HL-60 (cell line): ENCODE results near the gene WDR6.

Experiments
- DNase-seq, 2 experiments: peaks; one replicate each; pipeline ENCODE4 v3.0.0-alpha.2; 2010 to 2020; ENCODE audit warnings: low read depth in 1 of 2, low spot score in 1 of 2
- H3K27ac ChIP-seq: fragments of 250-450 bp; sonication (Bioruptor Pico); replicated peaks from 2 replicates; pipeline ENCODE4 v1.5.1; 2020; ENCODE audit warnings: mild to moderate bottlenecking, moderate library complexity
- H3K27me3 ChIP-seq: fragments of 250-450 bp; sonication (Bioruptor Pico); 2 replicates; pipeline ENCODE4 v1.5.1; 2021; ENCODE audit warnings: mild to moderate bottlenecking, moderate library complexity; ENCODE audit not compliant: insufficient read depth, poor library complexity, severe bottlenecking
- H3K4me3 ChIP-seq: replicated peaks from 2 replicates; pipeline ENCODE4 v1.5.1; 2011; ENCODE audit warnings: mild to moderate bottlenecking, control low read depth, low read length; ENCODE audit not compliant: insufficient read depth
- GABPA ChIP-seq: IDR thresholded peaks from 2 replicates; pipeline ENCODE4 v1.6.1; 2012; ENCODE audit warnings: low read depth
- POLR2AphosphoS5 ChIP-seq: IDR thresholded peaks from 2 replicates; pipeline ENCODE4 v1.6.1; 2012; ENCODE audit warnings: low read depth
- SPI1 ChIP-seq: IDR thresholded peaks from 2 replicates; pipeline ENCODE4 v1.6.1; 2012; ENCODE audit warnings: low read depth, mild to moderate bottlenecking, borderline replicate concordance
- TF ChIP-seq, protein P1 (sequence below): IDR thresholded peaks from 2 replicates; pipeline ENCODE4 v1.6.1; 2012; ENCODE audit warnings: low read depth; ENCODE audit not compliant: insufficient replicate concordance
- TF ChIP-seq, protein P2 (sequence below): IDR thresholded peaks from one replicate; pipeline ENCODE4 v1.5.1; 2011; ENCODE audit warnings: low read length, control low read depth, inconsistent platforms; ENCODE audit not compliant: insufficient read depth

The WDR6 gene

DNA sequence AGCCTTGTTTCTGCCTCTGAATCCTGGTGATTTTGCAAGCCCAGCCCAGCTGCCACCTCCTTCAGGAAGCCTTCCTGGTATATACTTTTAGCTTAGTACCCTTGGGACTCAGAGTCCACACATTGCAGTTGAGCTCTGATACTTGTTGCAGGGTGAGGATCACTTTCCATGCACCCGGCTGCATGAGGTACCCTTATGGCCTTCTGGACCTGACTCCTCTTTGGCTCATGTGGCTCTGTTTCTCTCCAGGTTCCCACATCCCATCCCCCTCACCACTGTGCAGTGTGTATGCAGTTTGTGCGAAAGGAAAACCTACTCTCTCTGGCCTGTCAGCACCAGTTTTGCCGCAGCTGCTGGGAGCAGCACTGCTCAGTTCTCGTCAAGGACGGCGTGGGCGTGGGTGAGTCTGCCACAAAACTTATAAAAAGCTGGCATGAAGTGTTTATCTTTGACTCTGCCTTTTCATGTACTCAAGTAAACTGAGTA lies 40.3 kb upstream of the WDR6 start:
- DNase-seq = no peak
- TF ChIP-seq, protein P1, sequence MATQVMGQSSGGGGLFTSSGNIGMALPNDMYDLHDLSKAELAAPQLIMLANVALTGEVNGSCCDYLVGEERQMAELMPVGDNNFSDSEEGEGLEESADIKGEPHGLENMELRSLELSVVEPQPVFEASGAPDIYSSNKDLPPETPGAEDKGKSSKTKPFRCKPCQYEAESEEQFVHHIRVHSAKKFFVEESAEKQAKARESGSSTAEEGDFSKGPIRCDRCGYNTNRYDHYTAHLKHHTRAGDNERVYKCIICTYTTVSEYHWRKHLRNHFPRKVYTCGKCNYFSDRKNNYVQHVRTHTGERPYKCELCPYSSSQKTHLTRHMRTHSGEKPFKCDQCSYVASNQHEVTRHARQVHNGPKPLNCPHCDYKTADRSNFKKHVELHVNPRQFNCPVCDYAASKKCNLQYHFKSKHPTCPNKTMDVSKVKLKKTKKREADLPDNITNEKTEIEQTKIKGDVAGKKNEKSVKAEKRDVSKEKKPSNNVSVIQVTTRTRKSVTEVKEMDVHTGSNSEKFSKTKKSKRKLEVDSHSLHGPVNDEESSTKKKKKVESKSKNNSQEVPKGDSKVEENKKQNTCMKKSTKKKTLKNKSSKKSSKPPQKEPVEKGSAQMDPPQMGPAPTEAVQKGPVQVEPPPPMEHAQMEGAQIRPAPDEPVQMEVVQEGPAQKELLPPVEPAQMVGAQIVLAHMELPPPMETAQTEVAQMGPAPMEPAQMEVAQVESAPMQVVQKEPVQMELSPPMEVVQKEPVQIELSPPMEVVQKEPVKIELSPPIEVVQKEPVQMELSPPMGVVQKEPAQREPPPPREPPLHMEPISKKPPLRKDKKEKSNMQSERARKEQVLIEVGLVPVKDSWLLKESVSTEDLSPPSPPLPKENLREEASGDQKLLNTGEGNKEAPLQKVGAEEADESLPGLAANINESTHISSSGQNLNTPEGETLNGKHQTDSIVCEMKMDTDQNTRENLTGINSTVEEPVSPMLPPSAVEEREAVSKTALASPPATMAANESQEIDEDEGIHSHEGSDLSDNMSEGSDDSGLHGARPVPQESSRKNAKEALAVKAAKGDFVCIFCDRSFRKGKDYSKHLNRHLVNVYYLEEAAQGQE = no peak
- TF ChIP-seq GABPA (no peak), POLR2AphosphoS5 (no peak), SPI1 (no peak)
- TF ChIP-seq, protein P2, sequence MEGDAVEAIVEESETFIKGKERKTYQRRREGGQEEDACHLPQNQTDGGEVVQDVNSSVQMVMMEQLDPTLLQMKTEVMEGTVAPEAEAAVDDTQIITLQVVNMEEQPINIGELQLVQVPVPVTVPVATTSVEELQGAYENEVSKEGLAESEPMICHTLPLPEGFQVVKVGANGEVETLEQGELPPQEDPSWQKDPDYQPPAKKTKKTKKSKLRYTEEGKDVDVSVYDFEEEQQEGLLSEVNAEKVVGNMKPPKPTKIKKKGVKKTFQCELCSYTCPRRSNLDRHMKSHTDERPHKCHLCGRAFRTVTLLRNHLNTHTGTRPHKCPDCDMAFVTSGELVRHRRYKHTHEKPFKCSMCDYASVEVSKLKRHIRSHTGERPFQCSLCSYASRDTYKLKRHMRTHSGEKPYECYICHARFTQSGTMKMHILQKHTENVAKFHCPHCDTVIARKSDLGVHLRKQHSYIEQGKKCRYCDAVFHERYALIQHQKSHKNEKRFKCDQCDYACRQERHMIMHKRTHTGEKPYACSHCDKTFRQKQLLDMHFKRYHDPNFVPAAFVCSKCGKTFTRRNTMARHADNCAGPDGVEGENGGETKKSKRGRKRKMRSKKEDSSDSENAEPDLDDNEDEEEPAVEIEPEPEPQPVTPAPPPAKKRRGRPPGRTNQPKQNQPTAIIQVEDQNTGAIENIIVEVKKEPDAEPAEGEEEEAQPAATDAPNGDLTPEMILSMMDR = no peak
- Histone ChIP-seq H3K4me3 (no peak overlapping the region), H3K27ac (no peak overlapping the region), H3K27me3 (no peaks in the 10 kb centered on the region)

DNA sequence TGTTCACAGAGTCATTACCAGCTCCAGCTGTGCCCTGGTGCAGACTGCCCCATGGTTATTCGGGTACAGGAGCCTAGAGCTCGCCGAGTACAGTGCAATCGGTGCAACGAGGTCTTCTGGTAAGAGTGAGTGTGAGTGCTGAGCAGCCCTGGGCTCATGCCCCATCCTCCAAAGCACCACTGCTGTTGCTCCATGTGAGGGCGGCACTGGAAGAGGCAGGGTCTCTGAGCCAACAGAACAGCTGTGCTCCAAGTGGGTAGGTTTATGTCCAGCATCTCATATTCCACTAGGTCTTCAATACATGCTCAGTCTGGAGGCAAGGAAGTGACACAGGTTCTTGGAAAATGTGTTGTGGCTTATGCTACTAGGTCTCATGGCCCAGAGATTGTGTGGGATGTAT lies 36.6 kb upstream of the WDR6 start:
- Histone ChIP-seq H3K27me3 (no peaks in the 10 kb centered on the region), H3K27ac (no peak overlapping the region), H3K4me3 (no peak overlapping the region)
- no peak for DNase-seq
- no peak for TF ChIP-seq GABPA
- TF ChIP-seq SPI1 = no peak
- TF ChIP-seq, protein P2 = no peak
- TF ChIP-seq POLR2AphosphoS5 = no peak
- TF ChIP-seq, protein P1 = no peak

DNA sequence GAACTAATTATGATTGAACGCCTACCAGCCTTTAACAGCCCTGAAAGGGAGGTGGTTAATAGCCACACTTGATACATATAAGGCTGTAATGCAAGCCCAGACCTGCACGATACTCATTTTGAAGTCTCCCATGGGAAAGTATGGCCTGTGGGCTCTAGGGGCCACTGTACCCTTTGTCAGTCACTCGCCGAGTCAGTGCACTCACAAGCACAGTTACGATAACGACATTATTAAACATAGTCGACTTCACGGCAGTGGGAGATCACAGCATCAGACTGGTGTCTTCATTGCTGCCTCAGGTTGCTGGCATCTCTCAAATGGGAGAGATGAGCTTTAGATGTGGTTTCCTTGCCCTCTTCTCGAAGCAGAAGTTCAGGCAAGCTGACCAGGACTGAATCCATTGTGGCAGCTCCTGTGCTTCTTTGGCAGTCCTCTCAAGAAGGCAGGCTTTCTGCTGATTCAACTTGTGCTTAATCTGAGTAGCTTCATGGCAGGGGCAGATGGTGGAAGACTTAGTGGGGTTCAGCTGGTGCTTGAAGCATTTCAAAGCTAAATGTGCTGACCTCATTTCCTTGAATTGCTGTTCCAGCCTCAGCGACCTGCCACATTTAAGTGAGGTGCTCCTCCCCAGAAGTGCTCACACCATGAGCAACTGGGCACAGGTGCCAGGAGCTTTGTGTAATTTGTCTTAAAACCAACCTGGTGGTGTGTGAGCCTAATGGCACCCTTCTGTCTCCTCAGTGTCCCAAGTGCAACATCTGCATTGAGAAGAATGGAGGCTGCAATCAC lies 32.9 kb upstream of the WDR6 start:
- Histone ChIP-seq H3K4me3 (no peak overlapping the region), H3K27ac (no peak overlapping the region), H3K27me3 (no peaks in the 10 kb centered on the region)
- TF ChIP-seq GABPA = no peak
- TF ChIP-seq, protein P2 = no peak
- TF ChIP-seq, protein P1 = no peak
- no peak for TF ChIP-seq POLR2AphosphoS5
- no peak for TF ChIP-seq SPI1
- DNase-seq = no peak
